ENCODE data around the gene NALCN. TPM values are rescaled to one million over a fixed set of nuclear protein-coding genes. Genes with fewer than 3 reads are reported as not detected.

Gene NALCN
- total RNA-seq, 3 donors from 2014 or later (not counting 1 experiment from before 2014, with no cell fraction given), result not detected

DNA sequence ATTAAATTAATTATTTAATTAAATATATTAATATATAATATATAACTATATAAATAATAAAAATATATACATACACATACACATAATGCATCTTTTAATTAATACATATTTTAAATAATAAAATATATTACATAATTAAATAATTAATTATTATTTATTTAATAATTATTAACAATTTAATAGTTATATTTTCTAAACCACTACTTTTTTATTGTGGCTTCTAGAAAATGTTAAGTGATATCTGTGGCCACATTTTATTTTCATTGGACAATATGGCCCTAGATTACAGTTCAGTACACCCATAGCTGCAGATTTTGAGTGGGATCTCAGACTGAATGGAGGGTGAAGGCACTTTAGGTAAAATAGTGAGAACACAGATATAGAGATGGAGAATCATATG is 335.7 kb downstream of the NALCN start:
- H3K36me3 Mint-ChIP-seq, result no peaks in the 10 kb centered on the region
- no peak for ATAC-seq

DNA sequence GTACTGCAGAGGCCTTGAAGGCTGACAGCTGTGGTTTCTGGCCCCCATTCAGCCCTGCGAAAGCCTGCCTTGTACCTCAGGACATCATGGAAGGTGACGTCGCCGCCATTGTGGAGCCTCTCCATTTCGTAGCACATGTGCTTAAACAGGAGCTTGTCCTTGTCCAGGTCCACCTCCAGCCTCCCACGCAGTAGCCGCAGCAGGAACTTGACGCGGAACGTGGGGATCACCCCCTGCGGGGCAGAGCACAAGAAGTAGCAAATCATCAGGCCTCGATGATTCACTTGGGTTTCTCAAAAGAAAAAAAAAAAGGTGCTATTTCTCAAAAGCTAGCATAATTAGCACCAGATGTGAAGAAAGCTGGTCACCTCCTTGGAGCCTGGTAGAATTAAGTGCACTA is 351.0 kb downstream of the NALCN start:
- ATAC-seq (no peak), DNase-seq (no peak)
- intact Hi-C loops (cut with micrococcal nuclease), result no loop called here
- no peaks in the 10 kb centered on the region for H3K36me3 Mint-ChIP-seq
- WGBS (ENCODE audit: insufficient coverage), result 88% methylated on average over 12 of the region's 12 CpGs
- H3K4me3 Mint-ChIP-seq, result no peak overlapping the region
- no peaks in the 10 kb centered on the region for H3K4me1 Mint-ChIP-seq
- H3K36me3 ChIP-seq (ENCODE audit: control insufficient read depth, insufficient read depth, low read length), result no peaks in the 10 kb centered on the region
- no peak overlapping the region for H3K4me3 ChIP-seq (ENCODE audit: low read length)
- peaks cover 0 to 2% of the 10 kb centered on the region in 2 donors for H3K9me3 Mint-ChIP-seq
- H3K27me3 ChIP-seq (ENCODE audit: control insufficient read depth, insufficient read depth, low read length), result no peaks in the 10 kb centered on the region
- H3K4me1 ChIP-seq (ENCODE audit: control insufficient read depth, insufficient read depth, low read length), result no peaks in the 10 kb centered on the region
- TF ChIP-seq, protein P1, sequence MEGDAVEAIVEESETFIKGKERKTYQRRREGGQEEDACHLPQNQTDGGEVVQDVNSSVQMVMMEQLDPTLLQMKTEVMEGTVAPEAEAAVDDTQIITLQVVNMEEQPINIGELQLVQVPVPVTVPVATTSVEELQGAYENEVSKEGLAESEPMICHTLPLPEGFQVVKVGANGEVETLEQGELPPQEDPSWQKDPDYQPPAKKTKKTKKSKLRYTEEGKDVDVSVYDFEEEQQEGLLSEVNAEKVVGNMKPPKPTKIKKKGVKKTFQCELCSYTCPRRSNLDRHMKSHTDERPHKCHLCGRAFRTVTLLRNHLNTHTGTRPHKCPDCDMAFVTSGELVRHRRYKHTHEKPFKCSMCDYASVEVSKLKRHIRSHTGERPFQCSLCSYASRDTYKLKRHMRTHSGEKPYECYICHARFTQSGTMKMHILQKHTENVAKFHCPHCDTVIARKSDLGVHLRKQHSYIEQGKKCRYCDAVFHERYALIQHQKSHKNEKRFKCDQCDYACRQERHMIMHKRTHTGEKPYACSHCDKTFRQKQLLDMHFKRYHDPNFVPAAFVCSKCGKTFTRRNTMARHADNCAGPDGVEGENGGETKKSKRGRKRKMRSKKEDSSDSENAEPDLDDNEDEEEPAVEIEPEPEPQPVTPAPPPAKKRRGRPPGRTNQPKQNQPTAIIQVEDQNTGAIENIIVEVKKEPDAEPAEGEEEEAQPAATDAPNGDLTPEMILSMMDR (IDR thresholded peaks at IDR 0.05), result no peak
- no peak overlapping the region for H3K27ac ChIP-seq (ENCODE audit: low read length)
- peaks cover 6 to 9% of the 10 kb centered on the region in 2 donors for H3K27me3 Mint-ChIP-seq (ENCODE audit: low read depth in 2 of 2)
- no peaks in the 10 kb centered on the region for H3K9me3 ChIP-seq (ENCODE audit: control insufficient read depth, insufficient read depth, low read length)
- no peak overlapping the region for H3K27ac Mint-ChIP-seq

More for the DNA sequence above, 335.7 kb downstream of the NALCN start:
- Mint-ChIP-seq H3K27me3 (ENCODE audit: low read depth in 2 of 2) (peaks cover 0 to 1% of the 10 kb centered on the region in 2 donors), H3K27ac (no peak overlapping the region), H3K4me1 (no peaks in the 10 kb centered on the region), H3K9me3 (no peaks in the 10 kb centered on the region), H3K4me3 (no peak overlapping the region)
- no peak for DNase-seq
- TF ChIP-seq, protein P1 (IDR thresholded peaks at IDR 0.05), result no peak
- Histone ChIP-seq H3K27ac (ENCODE audit: low read length) (no peak overlapping the region), H3K36me3 (ENCODE audit: control insufficient read depth, insufficient read depth, low read length) (no peaks in the 10 kb centered on the region), H3K4me3 (ENCODE audit: low read length) (no peak overlapping the region), H3K9me3 (ENCODE audit: control insufficient read depth, insufficient read depth, low read length) (no peaks in the 10 kb centered on the region), H3K27me3 (ENCODE audit: control insufficient read depth, insufficient read depth, low read length) (no peaks in the 10 kb centered on the region), H3K4me1 (ENCODE audit: control insufficient read depth, insufficient read depth, low read length) (no peaks in the 10 kb centered on the region)
- intact Hi-C loops (cut with micrococcal nuclease), result no loop called here

DNA sequence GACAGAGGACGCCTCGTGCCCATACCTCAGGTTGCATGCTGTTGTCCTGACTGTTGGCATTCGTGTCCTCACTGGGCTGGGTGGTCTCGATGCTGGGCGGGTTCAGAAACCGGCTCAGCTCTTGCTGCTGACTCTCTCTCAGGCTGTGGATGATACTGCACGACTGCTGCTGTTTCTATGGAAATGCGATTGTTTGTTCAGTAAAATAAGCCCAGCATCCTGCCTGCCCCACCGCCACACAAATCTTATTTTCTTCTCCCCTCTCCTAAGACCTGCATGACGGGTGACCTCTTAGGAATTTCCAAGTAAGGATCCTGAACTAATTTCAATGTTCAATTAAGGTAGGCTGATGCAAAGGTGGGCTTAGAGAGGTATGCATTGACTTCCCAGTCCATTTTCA is 356.5 kb downstream of the NALCN start:
- TF ChIP-seq, protein P1 (IDR thresholded peaks at IDR 0.05), result no peak
- Histone ChIP-seq H3K4me3 (ENCODE audit: low read length) (no peak overlapping the region), H3K27me3 (ENCODE audit: control insufficient read depth, insufficient read depth, low read length) (no peaks in the 10 kb centered on the region), H3K36me3 (ENCODE audit: control insufficient read depth, insufficient read depth, low read length) (no peaks in the 10 kb centered on the region), H3K4me1 (ENCODE audit: control insufficient read depth, insufficient read depth, low read length) (no peaks in the 10 kb centered on the region), H3K27ac (ENCODE audit: low read length) (no peak overlapping the region), H3K9me3 (ENCODE audit: control insufficient read depth, insufficient read depth, low read length) (no peaks in the 10 kb centered on the region)
- H3K27ac Mint-ChIP-seq, result no peak overlapping the region
- no peak overlapping the region for H3K4me3 Mint-ChIP-seq
- peaks cover 0 to 2% of the 10 kb centered on the region in 2 donors for H3K9me3 Mint-ChIP-seq
- 85% methylated on average over 10 of the region's 10 CpGs for WGBS (ENCODE audit: insufficient coverage)
- DNase-seq, result no peak
- ATAC-seq, result no peak
- intact Hi-C loops (cut with micrococcal nuclease), result no loop called here
- no peaks in the 10 kb centered on the region for H3K36me3 Mint-ChIP-seq
- H3K4me1 Mint-ChIP-seq, result no peaks in the 10 kb centered on the region
- H3K27me3 Mint-ChIP-seq (ENCODE audit: low read depth in 2 of 2), result peaks cover 6 to 37% of the 10 kb centered on the region in 2 donors

DNA sequence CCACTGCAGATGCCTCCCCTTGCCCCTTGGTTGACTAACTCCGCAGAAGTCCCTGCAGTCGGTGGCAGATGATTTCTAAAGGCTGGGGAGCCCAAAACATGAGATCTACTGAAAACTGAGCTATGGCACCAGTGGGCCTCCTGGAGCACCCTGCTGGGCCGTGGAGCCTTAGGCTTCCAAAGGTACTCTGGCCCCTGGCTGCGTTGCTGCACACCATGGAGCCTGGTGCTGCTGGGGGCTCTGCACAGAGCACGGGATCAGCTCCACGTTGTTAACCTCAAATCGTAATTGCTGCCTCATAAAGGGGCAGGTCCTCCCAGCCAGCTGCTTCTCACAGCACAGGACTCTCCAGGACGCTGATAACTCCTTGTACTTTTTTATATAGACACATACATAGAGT is 357.5 kb downstream of the NALCN start:
- no peaks in the 10 kb centered on the region for H3K9me3 ChIP-seq (ENCODE audit: control insufficient read depth, insufficient read depth, low read length)
- DNase-seq (no peak), ATAC-seq (no peak)
- H3K36me3 ChIP-seq (ENCODE audit: control insufficient read depth, insufficient read depth, low read length), result no peaks in the 10 kb centered on the region
- no peaks in the 10 kb centered on the region for H3K27me3 ChIP-seq (ENCODE audit: control insufficient read depth, insufficient read depth, low read length)
- no peak overlapping the region for H3K4me3 Mint-ChIP-seq
- no peak overlapping the region for H3K4me3 ChIP-seq (ENCODE audit: low read length)
- H3K9me3 Mint-ChIP-seq, result peaks cover 0 to 2% of the 10 kb centered on the region in 2 donors
- no peaks in the 10 kb centered on the region for H3K4me1 ChIP-seq (ENCODE audit: control insufficient read depth, insufficient read depth, low read length)
- H3K27ac Mint-ChIP-seq, result no peak overlapping the region
- peaks cover 6 to 37% of the 10 kb centered on the region in 2 donors for H3K27me3 Mint-ChIP-seq (ENCODE audit: low read depth in 2 of 2)
- no peaks in the 10 kb centered on the region for H3K4me1 Mint-ChIP-seq
- intact Hi-C loops (cut with micrococcal nuclease), result no loop called here
- no peak overlapping the region for H3K27ac ChIP-seq (ENCODE audit: low read length)
- H3K36me3 Mint-ChIP-seq, result no peaks in the 10 kb centered on the region
- 70% methylated on average over 7 of the region's 8 CpGs for WGBS (ENCODE audit: insufficient coverage)
- TF ChIP-seq, protein P1 (IDR thresholded peaks at IDR 0.05), result no peak

Data from natural killer cell (primary cell).